ENCODE results near the gene ACSL1. TPM values are rescaled to one million over a fixed set of nuclear protein-coding genes. Genes with fewer than 3 reads are reported as not detected.

The ACSL1 gene
- total and polyA plus RNA-seq, 2 donors (not counting 3 experiments of a cell fraction or from before 2014, with no cell fraction given): 7.3 to 17.7 TPM

DNA sequence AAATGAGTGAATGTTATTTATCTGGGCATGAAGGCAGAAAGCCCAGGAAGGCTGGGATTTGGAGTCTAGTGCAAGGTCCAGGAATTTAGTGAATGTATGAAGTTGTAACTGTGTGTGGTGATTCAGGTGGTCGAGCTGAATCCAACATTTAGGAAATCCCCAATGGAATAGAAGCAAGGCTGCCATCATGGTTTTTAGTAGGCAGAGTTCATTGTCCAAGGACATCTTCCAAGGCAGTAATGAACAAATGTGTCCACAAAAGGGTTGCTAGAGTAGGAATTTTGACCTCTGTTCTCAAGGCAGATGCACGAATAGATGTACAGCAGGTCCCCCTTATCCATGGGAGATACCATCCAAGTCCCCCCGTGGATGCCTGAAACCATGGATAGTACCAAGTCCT is 42.9 kb upstream of the ACSL1 start:
- POLR2A ChIA-PET: no interaction called here
- DNase-seq (ENCODE audit: low read depth, low spot score) (no peak), FAIRE-seq (no peak)
- Histone ChIP-seq H3K36me3 (ENCODE audit: control insufficient read depth in 2 of 2, extremely low read depth in 1 of 2, insufficient read depth in 2 of 2, low read length in 2 of 2) (no peaks in the 10 kb centered on the region), H3K9ac (replicated peaks; ENCODE audit: extremely low read depth, insufficient read depth, low read length) (no peak overlapping the region), H2AFZ (ENCODE audit: low read depth, low read length) (no peak overlapping the region), H3K27me3 (ENCODE audit: control insufficient read depth in 2 of 2, insufficient read depth in 2 of 2, low read length in 2 of 2) (peaks cover 1 to 9% of the 10 kb centered on the region in 2 experiments), H4K20me1 (replicated peaks; ENCODE audit: control insufficient read depth, extremely low read depth, insufficient read depth, low read length) (no peaks in the 10 kb centered on the region), H3K4me1 (ENCODE audit: control insufficient read depth, extremely low read depth, insufficient read depth, low read length) (no peaks in the 10 kb centered on the region), H3K27ac (ENCODE audit: insufficient read depth, low read depth, low read length) (no peak overlapping the region), H3K79me2 (ENCODE audit: control insufficient read depth, insufficient read depth, low read length) (no peaks in the 10 kb centered on the region), H3K9me3 (replicated peaks; ENCODE audit: control insufficient read depth, insufficient read depth, low read length) (no peaks in the 10 kb centered on the region), H3K4me2 (ENCODE audit: insufficient read depth, low read length) (no peak overlapping the region), H3K4me3 (replicated peaks in 1 of 3; ENCODE audit: insufficient read depth in 1 of 3, low read depth in 1 of 3, low read length in 3 of 3) (no peak overlapping the region), H3K9me1 (replicated peaks; ENCODE audit: control insufficient read depth, extremely low read depth, insufficient read depth, low read length) (no peaks in the 10 kb centered on the region)
- TF ChIP-seq EZH2 (IDR thresholded peaks at IDR 0.05; ENCODE audit: borderline replicate concordance, low read depth, low read length, severe bottlenecking) (no peak), FOS (IDR thresholded peaks at IDR 0.05; ENCODE audit: borderline replicate concordance, insufficient read depth, low read length) (no peak), CTCF (IDR thresholded peaks at IDR 0.05; ENCODE audit: extremely low read depth in 1 of 2, insufficient read depth in 1 of 2, low read depth in 1 of 2, low read length in 2 of 2) (no peak), JUN (IDR thresholded peaks at IDR 0.05; ENCODE audit: borderline replicate concordance, insufficient read depth, insufficient read length, low read depth) (no peak), GATA2 (IDR thresholded peaks at IDR 0.05; ENCODE audit: insufficient read depth, insufficient read length, low read depth, low read length) (no peak), POLR2AphosphoS5 (IDR thresholded peaks at IDR 0.05; ENCODE audit: insufficient read depth, low read depth, low read length) (no peak), POLR2A (IDR thresholded peaks at IDR 0.05; ENCODE audit: low read depth, low read length) (no peak), MYC (IDR thresholded peaks at IDR 0.05; ENCODE audit: low read depth, low read length) (no peak)
- TF ChIP-seq, protein P1, sequence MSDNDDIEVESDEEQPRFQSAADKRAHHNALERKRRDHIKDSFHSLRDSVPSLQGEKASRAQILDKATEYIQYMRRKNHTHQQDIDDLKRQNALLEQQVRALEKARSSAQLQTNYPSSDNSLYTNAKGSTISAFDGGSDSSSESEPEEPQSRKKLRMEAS (IDR thresholded peaks at IDR 0.05; ENCODE audit: insufficient read depth, insufficient read length): no peak
- CTCF ChIA-PET: interaction anchor here (0.6 to 1.6 kb wide), 2 partner anchors 9 to 12 kb away, joined by 3 to 4 read pairs; no protein-coding TSS in a partner anchor
- no TSS peak for BruUV-seq (replicated peaks)
- dilution Hi-C loops (cut with MboI; ENCODE audit: extremely low pct_ligation_motif_present, low sequenced_read_pairs) (no loop called here), intact Hi-C loops (cut with micrococcal nuclease) (no loop called here)

Measured in endothelial cell of umbilical vein (primary cell).